SIG-M5 (cell line): ENCODE measurements around the gene SMIM11.
"Not testable (repeated sequence)": the region's sequence is repeated elsewhere in the genome, so short reads cannot be mapped to it uniquely, and the experiment has no call there.

ENCODE experiments used
- DNase-seq: peaks from one replicate; lab custom pipeline; 2025; lab: John Stamatoyannopoulos, UW

SMIM11 gene

DNA sequence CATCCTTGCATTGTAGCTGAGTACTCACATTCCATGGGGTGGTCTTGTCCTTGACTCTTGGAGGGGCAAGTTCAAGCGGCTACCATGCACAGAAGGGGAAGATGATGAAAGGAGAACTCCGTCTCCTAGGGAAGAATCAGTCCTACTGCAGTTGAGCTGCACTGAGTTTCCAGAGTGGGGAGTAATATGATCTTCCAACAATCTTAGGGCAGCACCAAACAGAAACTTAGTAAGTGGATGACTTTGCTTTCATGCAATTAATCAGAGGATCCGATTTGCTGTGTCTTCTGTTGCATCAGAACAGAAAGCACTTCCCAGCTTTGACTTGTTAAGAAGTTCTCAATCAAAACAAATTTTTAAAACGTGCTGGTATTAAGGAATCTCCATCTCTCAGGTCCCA lies 48.5 kb downstream of the SMIM11 start, which contains the start of gene SMIM34:
Gene SMIM34, minus strand, starts transcription at position 147 of the 400 bp plus-strand sequence. Its CDS starts 112 bp downstream, at position 35.
- DNase-seq, result not testable (repeated sequence)

DNA sequence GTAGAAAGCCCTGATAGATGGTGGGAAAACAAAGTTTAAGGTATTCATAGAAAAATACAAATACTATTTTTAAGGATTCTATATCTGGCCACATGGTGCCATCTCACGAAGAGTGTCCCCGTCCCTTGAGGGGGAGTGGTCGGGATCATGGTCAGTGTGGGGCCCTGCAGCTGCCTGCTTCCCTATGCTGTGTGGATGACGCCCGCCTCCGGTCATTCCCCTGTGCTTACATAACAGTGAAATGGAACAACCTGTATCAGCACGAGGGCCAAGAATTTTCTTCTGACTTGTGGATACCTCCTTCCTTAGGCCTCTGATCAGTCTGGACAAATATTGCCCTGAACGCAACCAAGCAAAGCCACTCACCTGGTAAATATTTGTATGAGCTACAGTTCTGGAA lies 52.0 kb downstream of the SMIM11 start:
- not testable (repeated sequence) for DNase-seq

DNA sequence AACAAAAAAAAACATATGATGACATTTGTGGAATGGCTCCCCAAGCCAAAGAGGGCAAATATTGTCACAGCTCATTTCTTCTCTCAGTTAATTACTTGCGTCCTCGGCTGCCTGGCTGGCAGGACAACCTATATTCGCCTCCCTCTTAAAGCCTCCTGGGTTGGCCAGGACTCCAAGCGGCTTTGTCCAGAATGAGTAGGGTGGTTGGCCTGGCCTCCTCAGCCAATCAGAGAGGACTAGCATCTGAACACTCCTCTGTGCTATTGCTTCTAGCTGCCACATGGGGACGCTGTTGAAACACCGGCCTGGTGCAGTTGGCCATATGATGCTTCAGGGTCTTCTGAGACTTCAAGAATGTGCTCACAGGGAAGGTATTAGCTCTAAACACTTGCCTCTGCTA lies 53.1 kb downstream of the SMIM11 start:
- DNase-seq, result not testable (repeated sequence)

DNA sequence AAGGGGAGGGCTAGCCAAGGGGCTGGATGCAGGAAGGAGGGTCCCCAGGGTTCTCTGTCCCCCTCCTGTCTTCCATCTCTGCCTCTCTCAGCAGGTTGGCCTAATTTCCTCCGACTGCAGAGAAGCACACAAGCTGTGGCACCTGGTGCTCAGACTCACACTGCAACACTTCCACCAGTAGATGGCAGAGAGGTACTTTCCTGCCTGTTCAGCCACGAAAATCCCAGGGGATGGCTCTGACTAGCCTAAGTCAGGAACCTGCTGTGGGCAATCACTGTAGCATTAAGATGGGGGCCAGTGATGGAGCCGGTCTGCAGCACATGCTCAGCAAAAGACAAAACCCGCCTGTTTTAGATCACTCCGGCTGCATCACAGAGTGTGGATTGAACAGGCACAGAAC lies 54.4 kb downstream of the SMIM11 start:
- DNase-seq, result not testable (repeated sequence)
